HepG2 (cell line): ENCODE results near the gene ONECUT1. TPM values are rescaled to one million over a fixed set of nuclear protein-coding genes. Genes with fewer than 3 reads are reported as not detected.

Experiments used
- ARHGAP35 ChIP-seq: sonication (generic); formaldehyde crosslinking; IDR thresholded peaks from 2 replicates; pipeline ENCODE4 v1.9.0; 2022; ENCODE audit warnings: mild to moderate bottlenecking, inconsistent platforms, moderate library complexity, missing genetic modification reagents, borderline replicate concordance
- ATF7 ChIP-seq, 2 experiments: fragments of 450-650 bp in 1 of 2; sonication (generic) in 1 of 2; formaldehyde crosslinking in 1 of 2; IDR thresholded peaks; 2 replicates each; pipeline versions ENCODE4 v1.4.0 to v1.6.1; 2016 to 2020; ENCODE audit warnings: antibody characterized with exemption in 1 of 2, mild to moderate bottlenecking in 1 of 2, missing genetic modification reagents in 1 of 2
- ELF1 ChIP-seq: sonication (generic); formaldehyde crosslinking; IDR thresholded peaks from 2 replicates; pipeline ENCODE4 v1.4.0; 2020; ENCODE audit warnings: missing genetic modification reagents
- FOXA1 ChIP-seq, 2 experiments: fragments of 450-650 bp in 1 of 2; sonication (generic) in 1 of 2; formaldehyde crosslinking in 1 of 2; IDR thresholded peaks; 2 replicates each; pipeline versions ENCODE4 v1.4.0 to v1.6.1; 2016 to 2020; ENCODE audit warnings: missing genetic modification reagents in 1 of 2
- IKZF4 ChIP-seq: sonication (generic); formaldehyde crosslinking; IDR thresholded peaks from 2 replicates; pipeline ENCODE4 v1.5.1; 2020; ENCODE audit warnings: borderline replicate concordance, mild to moderate bottlenecking, low read depth, missing genetic modification reagents; ENCODE audit errors: not compliant biosample characterization
- NCOA5 ChIP-seq: sonication (generic); formaldehyde crosslinking; IDR thresholded peaks from 2 replicates; pipeline ENCODE4 v1.4.0; 2020; ENCODE audit warnings: missing genetic modification reagents
- NR1H2 ChIP-seq: sonication (generic); formaldehyde crosslinking; IDR thresholded peaks from 2 replicates; pipeline ENCODE4 v1.8.1; 2022; ENCODE audit warnings: low read depth, missing genetic modification reagents, borderline replicate concordance
- NR2F1 ChIP-seq, 2 experiments: fragments of 450-650 bp in 1 of 2; formaldehyde crosslinking in 1 of 2; IDR thresholded peaks; 2 replicates each; pipeline versions ENCODE4 v1.5.0 to v1.6.1; 2016 to 2020; ENCODE audit warnings: mild to moderate bottlenecking in 1 of 2, missing compliant biosample characterization in 1 of 2, missing genetic modification reagents in 1 of 2, moderate library complexity in 1 of 2
- NR2F2 ChIP-seq: IDR thresholded peaks from 2 replicates; pipeline ENCODE4 v1.6.1; 2012; ENCODE audit warnings: low read depth, inconsistent platforms, borderline replicate concordance
- SALL2 ChIP-seq: sonication (generic); formaldehyde crosslinking; IDR thresholded peaks from 2 replicates; pipeline ENCODE4 v1.8.1; 2023; ENCODE audit warnings: mild to moderate bottlenecking, missing genetic modification reagents, inconsistent platforms
- SAP130 ChIP-seq: IDR thresholded peaks from 2 replicates; pipeline ENCODE4 v1.6.1; 2016; ENCODE audit warnings: low read depth
- SMAD9 ChIP-seq: sonication (generic); formaldehyde crosslinking; IDR thresholded peaks from 2 replicates; pipeline ENCODE4 v1.5.1; 2020; ENCODE audit warnings: mild to moderate bottlenecking, missing genetic modification reagents
- ZFP62 ChIP-seq: sonication (generic); formaldehyde crosslinking; IDR thresholded peaks from 2 replicates; pipeline ENCODE4 v1.4.0; 2020; ENCODE audit warnings: missing genetic modification reagents
- ZNF207 ChIP-seq: fragments of 450-650 bp; IDR thresholded peaks from 2 replicates; pipeline ENCODE4 v1.6.1; 2016; ENCODE audit warnings: antibody characterized with exemption, borderline replicate concordance
- ZNF354B ChIP-seq: sonication (generic); formaldehyde crosslinking; IDR thresholded peaks from 2 replicates; pipeline ENCODE4 v1.8.0; 2022; ENCODE audit warnings: mild to moderate bottlenecking, missing genetic modification reagents
- ZNF547 ChIP-seq: sonication (generic); formaldehyde crosslinking; IDR thresholded peaks from 2 replicates; pipeline ENCODE4 v1.5.1; 2020; ENCODE audit warnings: mild to moderate bottlenecking, missing genetic modification reagents
- ZNF619 ChIP-seq: sonication (generic); formaldehyde crosslinking; IDR thresholded peaks from 2 replicates; pipeline ENCODE4 v1.4.0; 2020; ENCODE audit warnings: mild to moderate bottlenecking, missing genetic modification reagents
- polyA plus RNA-seq, 8 experiments: library from polyadenylated mRNA; depleted of rRNA in 3 of 8; stranded (reverse) in 7 of 8; unstranded in 1 of 8; fragments of >200 nt; fragmentation: Illumina TruSeq in 4 of 8; extraction: Trizol in 4 of 8; gene quantifications; 2 replicates each; pipeline versions ENCODE4 v1.2.1 to v1.2.3, GENCODE V29; 2011 to 2016; ENCODE audit warnings: low read depth in 4 of 8, missing spikeins in 1 of 8, mixed read lengths in 1 of 8; ENCODE audit not compliant: insufficient read depth in 1 of 8
- total RNA-seq, 5 experiments: library from RNA; depleted of rRNA; stranded (reverse); fragments of >200 nt; fragmentation: Illumina TruSeq; extraction: Trizol; gene quantifications; 2 replicates each; pipeline ENCODE4 v1.2.3, GENCODE V29; 2016; ENCODE audit warnings: low read depth in 1 of 5
- TF ChIP-seq, protein P1 (sequence below): fragments of 450-650 bp; IDR thresholded peaks from 2 replicates; pipeline ENCODE4 v1.6.1; 2017; ENCODE audit warnings: mild to moderate bottlenecking
- TF ChIP-seq, protein P2 (sequence below): IDR thresholded peaks from 2 replicates; pipeline ENCODE4 v1.6.1; 2016; ENCODE audit warnings: low read depth, borderline replicate concordance
- TF ChIP-seq, protein P3 (sequence below): sonication (generic); formaldehyde crosslinking; IDR thresholded peaks from 2 replicates; pipeline ENCODE4; 2020; ENCODE audit warnings: missing genetic modification reagents, mild to moderate bottlenecking, borderline replicate concordance
- TF ChIP-seq, protein P4 (sequence below): sonication (generic); formaldehyde crosslinking; IDR thresholded peaks from 2 replicates; pipeline ENCODE4 v1.9.0; 2021; ENCODE audit warnings: missing genetic modification reagents, borderline replicate concordance

The ONECUT1 gene
- total and polyA plus RNA-seq, 2 of the 13 experiments (the other 11 are each of a cell fraction or from before 2014, with no cell fraction given), result 3.5 to 9.1 TPM

DNA sequence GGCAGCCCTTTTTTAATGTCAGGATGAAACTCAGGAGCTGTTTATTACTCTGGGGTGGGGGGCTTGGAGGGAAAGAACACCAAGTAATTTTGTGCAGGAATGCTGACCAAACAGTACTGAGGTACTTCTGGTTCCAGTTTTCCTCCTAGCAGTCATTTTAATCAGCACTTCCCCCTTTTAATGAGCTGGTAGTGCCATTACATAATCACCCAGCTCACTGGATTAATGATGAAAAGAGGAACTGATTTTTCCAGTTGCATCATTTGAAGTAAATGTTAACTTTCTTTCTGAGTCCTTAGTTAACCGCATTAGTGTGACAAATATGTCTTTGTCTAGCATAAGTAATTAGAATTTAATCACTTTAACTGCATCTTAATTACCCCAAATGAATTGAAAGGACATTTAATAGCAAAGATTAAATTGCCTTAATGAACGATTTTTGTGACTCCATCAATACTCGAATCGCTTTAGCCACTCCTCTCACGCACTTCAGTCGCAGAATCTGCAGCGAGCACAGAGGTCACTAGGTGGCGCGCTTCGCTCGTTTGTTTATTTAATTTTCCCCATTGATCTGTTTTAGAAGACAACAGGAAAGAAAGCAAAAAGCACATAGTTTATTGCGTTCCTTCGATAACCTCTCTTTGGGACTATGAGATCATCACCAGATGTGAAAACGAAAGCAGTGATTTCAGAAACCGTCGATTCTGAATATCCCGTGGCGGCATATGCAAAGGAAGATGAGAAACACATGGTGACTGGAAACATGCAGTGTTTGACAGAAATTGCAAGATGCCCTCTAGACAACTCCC is 9.8 kb downstream of the ONECUT1 start (continued):
- TF ChIP-seq, protein P1, sequence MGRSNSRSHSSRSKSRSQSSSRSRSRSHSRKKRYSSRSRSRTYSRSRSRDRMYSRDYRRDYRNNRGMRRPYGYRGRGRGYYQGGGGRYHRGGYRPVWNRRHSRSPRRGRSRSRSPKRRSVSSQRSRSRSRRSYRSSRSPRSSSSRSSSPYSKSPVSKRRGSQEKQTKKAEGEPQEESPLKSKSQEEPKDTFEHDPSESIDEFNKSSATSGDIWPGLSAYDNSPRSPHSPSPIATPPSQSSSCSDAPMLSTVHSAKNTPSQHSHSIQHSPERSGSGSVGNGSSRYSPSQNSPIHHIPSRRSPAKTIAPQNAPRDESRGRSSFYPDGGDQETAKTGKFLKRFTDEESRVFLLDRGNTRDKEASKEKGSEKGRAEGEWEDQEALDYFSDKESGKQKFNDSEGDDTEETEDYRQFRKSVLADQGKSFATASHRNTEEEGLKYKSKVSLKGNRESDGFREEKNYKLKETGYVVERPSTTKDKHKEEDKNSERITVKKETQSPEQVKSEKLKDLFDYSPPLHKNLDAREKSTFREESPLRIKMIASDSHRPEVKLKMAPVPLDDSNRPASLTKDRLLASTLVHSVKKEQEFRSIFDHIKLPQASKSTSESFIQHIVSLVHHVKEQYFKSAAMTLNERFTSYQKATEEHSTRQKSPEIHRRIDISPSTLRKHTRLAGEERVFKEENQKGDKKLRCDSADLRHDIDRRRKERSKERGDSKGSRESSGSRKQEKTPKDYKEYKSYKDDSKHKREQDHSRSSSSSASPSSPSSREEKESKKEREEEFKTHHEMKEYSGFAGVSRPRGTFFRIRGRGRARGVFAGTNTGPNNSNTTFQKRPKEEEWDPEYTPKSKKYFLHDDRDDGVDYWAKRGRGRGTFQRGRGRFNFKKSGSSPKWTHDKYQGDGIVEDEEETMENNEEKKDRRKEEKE, result no peak
- TF ChIP-seq ZNF619 (CRISPR knock-in tag) (no peak), ARHGAP35 (CRISPR knock-in tag) (no peak), NR2F2 (no peak), ELF1 (CRISPR knock-in tag) (no peak), SAP130 (no peak), ATF7 (IDR thresholded peaks at IDR 0.05) (no peak), ATF7 (CRISPR knock-in tag; IDR thresholded peaks at IDR 0.05) (no peak), NCOA5 (CRISPR knock-in tag) (no peak), NR2F1 (CRISPR knock-in tag; IDR thresholded peaks at IDR 0.05) (no peak), IKZF4 (CRISPR knock-in tag) (no peak), SALL2 (CRISPR knock-in tag) (no peak), ZNF547 (CRISPR knock-in tag) (no peak), NR1H2 (CRISPR knock-in tag) (no peak), ZNF207 (no peak), ZFP62 (CRISPR knock-in tag) (no peak), FOXA1 (IDR thresholded peaks at IDR 0.05) (no peak), FOXA1 (CRISPR knock-in tag; IDR thresholded peaks at IDR 0.05) (no peak), ZNF354B (CRISPR knock-in tag) (no peak), SMAD9 (CRISPR knock-in tag) (no peak)
- TF ChIP-seq, protein P2, sequence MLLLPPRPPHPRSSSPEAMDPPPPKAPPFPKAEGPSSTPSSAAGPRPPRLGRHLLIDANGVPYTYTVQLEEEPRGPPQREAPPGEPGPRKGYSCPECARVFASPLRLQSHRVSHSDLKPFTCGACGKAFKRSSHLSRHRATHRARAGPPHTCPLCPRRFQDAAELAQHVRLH, result no peak
- TF ChIP-seq, protein P3, sequence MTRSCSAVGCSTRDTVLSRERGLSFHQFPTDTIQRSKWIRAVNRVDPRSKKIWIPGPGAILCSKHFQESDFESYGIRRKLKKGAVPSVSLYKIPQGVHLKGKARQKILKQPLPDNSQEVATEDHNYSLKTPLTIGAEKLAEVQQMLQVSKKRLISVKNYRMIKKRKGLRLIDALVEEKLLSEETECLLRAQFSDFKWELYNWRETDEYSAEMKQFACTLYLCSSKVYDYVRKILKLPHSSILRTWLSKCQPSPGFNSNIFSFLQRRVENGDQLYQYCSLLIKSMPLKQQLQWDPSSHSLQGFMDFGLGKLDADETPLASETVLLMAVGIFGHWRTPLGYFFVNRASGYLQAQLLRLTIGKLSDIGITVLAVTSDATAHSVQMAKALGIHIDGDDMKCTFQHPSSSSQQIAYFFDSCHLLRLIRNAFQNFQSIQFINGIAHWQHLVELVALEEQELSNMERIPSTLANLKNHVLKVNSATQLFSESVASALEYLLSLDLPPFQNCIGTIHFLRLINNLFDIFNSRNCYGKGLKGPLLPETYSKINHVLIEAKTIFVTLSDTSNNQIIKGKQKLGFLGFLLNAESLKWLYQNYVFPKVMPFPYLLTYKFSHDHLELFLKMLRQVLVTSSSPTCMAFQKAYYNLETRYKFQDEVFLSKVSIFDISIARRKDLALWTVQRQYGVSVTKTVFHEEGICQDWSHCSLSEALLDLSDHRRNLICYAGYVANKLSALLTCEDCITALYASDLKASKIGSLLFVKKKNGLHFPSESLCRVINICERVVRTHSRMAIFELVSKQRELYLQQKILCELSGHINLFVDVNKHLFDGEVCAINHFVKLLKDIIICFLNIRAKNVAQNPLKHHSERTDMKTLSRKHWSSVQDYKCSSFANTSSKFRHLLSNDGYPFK (CRISPR knock-in tag), result no peak
- TF ChIP-seq, protein P4, sequence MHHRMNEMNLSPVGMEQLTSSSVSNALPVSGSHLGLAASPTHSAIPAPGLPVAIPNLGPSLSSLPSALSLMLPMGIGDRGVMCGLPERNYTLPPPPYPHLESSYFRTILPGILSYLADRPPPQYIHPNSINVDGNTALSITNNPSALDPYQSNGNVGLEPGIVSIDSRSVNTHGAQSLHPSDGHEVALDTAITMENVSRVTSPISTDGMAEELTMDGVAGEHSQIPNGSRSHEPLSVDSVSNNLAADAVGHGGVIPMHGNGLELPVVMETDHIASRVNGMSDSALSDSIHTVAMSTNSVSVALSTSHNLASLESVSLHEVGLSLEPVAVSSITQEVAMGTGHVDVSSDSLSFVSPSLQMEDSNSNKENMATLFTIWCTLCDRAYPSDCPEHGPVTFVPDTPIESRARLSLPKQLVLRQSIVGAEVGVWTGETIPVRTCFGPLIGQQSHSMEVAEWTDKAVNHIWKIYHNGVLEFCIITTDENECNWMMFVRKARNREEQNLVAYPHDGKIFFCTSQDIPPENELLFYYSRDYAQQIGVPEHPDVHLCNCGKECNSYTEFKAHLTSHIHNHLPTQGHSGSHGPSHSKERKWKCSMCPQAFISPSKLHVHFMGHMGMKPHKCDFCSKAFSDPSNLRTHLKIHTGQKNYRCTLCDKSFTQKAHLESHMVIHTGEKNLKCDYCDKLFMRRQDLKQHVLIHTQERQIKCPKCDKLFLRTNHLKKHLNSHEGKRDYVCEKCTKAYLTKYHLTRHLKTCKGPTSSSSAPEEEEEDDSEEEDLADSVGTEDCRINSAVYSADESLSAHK (CRISPR knock-in tag), result no peak
